Colon (tissue), 2 donors: Measurements from ENCODE around the gene KDM4C.
"Not testable (repeated sequence)": the region's sequence is repeated elsewhere in the genome, so short reads cannot be mapped to it uniquely, and the experiment has no call there.

Source experiments
- FAIRE-seq: peaks from 2 replicates; lab custom pipeline; 2012; peaks lifted over from hg19 to GRCh38; lab: Jason Lieb, UNC
- donor health status: control.
- donor health status: control.

Gene KDM4C

GRCh38 chr9:6975198-6975597 is 217.4 kb downstream of the KDM4C start:
- no peak for FAIRE-seq

GRCh38 chr9:6977761-6978160 is 220.0 kb downstream of the KDM4C start:
- FAIRE-seq: no peak

GRCh38 chr9:6978591-6978990 is 220.8 kb downstream of the KDM4C start:
- no peak for FAIRE-seq

- no peak for FAIRE-seq
Measured at GRCh38 chr9:6984941-6985578, 227.3 kb downstream of the KDM4C start.

- no peak for FAIRE-seq
Measured at GRCh38 chr9:6986141-6986815, 228.5 kb downstream of the KDM4C start.

GRCh38 chr9:6987381-6987780 is 229.6 kb downstream of the KDM4C start:
- no peak for FAIRE-seq

- FAIRE-seq: no peak
Measured at GRCh38 chr9:6991418-6991817, 233.6 kb downstream of the KDM4C start.

- FAIRE-seq: no peak
Measured at GRCh38 chr9:6996061-6996854, 238.5 kb downstream of the KDM4C start.

- no peak for FAIRE-seq
Measured at GRCh38 chr9:6997330-6997729, 239.6 kb downstream of the KDM4C start.

- no peak for FAIRE-seq
Measured at GRCh38 chr9:6999794-7000193, 242.0 kb downstream of the KDM4C start.

- FAIRE-seq: no peak
Measured at GRCh38 chr9:7001571-7001970, 243.8 kb downstream of the KDM4C start.

GRCh38 chr9:7003861-7004260 is 246.1 kb downstream of the KDM4C start:
- no peak for FAIRE-seq

GRCh38 chr9:7006417-7006816 is 248.6 kb downstream of the KDM4C start:
- FAIRE-seq: no peak

- no peak for FAIRE-seq
Measured at GRCh38 chr9:7008411-7008810, 250.6 kb downstream of the KDM4C start.

- no peak for FAIRE-seq
Measured at GRCh38 chr9:7009065-7009464, 251.3 kb downstream of the KDM4C start.

GRCh38 chr9:7011395-7012067 is 253.8 kb downstream of the KDM4C start:
- FAIRE-seq: no peak

GRCh38 chr9:7027996-7028395 is 270.2 kb downstream of the KDM4C start:
- FAIRE-seq: no peak

GRCh38 chr9:7028591-7028990 is 270.8 kb downstream of the KDM4C start:
- no peak for FAIRE-seq

GRCh38 chr9:7030943-7031342 is 273.2 kb downstream of the KDM4C start:
- not testable (repeated sequence) for FAIRE-seq

GRCh38 chr9:7033076-7034045 is 275.6 kb downstream of the KDM4C start:
- no peak for FAIRE-seq

GRCh38 chr9:7037176-7037575 is 279.4 kb downstream of the KDM4C start:
- no peak for FAIRE-seq
